ENCODE results near the gene STXBP5.

DNA sequence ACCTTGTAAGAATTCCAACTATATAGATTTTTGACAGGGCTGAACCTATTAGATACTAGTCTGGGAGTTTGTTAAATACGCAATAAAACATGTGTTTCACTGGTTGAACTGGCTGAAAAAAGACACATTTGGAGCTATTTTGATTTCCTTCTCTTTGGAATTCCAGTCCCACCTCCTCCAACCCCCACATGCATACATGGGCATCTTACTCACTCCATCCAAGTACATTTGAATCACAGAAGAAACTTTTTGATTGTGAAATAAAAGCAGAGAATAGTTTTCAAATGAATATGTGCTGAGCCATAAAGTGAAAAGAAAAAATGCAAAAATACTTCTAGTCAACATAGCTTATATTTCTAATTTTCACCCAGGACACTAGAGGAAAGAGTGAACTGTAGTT, 33.9 kb upstream of the STXBP5 start:
- no peak for TF ChIP-seq POLR2A (IDR thresholded peaks at IDR 0.05; ENCODE audit: low read depth, low read length)
- TF ChIP-seq TAF1 (IDR thresholded peaks at IDR 0.05; ENCODE audit: borderline replicate concordance, low read depth, low read length) = no peak
- no peak for TF ChIP-seq POLR2AphosphoS5 (IDR thresholded peaks at IDR 0.05; ENCODE audit: low read depth, low read length)

All from GM12892 (cell line).